GM12891 (cell line): ENCODE measurements around the gene SYTL4.

Source experiments
- POLR2A ChIP-seq: IDR thresholded peaks from 2 replicates; pipeline ENCODE4 v1.6.1; 2011; ENCODE audit warnings: low read depth, low read length, control low read depth
- POLR2AphosphoS5 ChIP-seq: IDR thresholded peaks from 2 replicates; pipeline ENCODE4 v1.6.1; 2011; ENCODE audit warnings: low read depth, low read length, control low read depth

DNA sequence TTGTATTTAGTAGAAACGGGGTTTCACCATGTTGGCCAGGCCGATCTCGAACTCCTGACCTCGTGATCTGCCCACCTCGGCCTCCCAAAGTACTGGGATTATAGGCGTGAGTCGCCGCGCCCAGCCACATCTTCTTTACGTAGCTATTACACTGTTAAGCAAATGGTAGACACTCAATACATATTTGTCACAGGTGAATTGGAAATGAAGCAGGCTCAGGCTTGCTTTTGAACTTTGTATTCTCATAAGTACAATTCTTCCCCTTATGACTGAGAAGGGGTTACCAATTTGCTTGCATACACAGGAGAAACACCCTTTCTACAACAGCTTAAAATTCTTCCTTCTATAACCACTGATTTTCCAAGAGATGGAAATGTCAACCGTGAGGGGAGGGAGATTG, 88.7 kb downstream of the SYTL4 start:
- TF ChIP-seq POLR2AphosphoS5 = no peak
- TF ChIP-seq POLR2A = no peak
